GM12891 (cell line): ENCODE measurements around the gene TMEM132D.

Source experiments
- POLR2A ChIP-seq: IDR thresholded peaks from 2 replicates; pipeline ENCODE4 v1.6.1; 2011; ENCODE audit warnings: low read depth, low read length, control low read depth
- POLR2AphosphoS5 ChIP-seq: IDR thresholded peaks from 2 replicates; pipeline ENCODE4 v1.6.1; 2011; ENCODE audit warnings: low read depth, low read length, control low read depth
- POU2F2 ChIP-seq: IDR thresholded peaks from 2 replicates; pipeline ENCODE4 v1.6.1; 2011; ENCODE audit warnings: low read depth, mild to moderate bottlenecking, control low read depth, low read length, moderate library complexity
- SPI1 ChIP-seq: IDR thresholded peaks from 2 replicates; pipeline ENCODE4 v1.6.1; 2011; ENCODE audit warnings: low read depth, low read length, control low read depth
- TAF1 ChIP-seq: IDR thresholded peaks from 2 replicates; pipeline ENCODE4 v1.6.1; 2011; ENCODE audit warnings: low read depth, low read length, control low read depth

GRCh38 chr12:129202109-129202814 is 701.6 kb downstream of the TMEM132D start:
- TF ChIP-seq POLR2A, result no peak
- no peak for TF ChIP-seq POLR2AphosphoS5
- TF ChIP-seq TAF1, result no peak
- TF ChIP-seq SPI1, result no peak
- no peak for TF ChIP-seq POU2F2
